VCaP (cell line): ENCODE results near the gene ITGAD.

ENCODE experiments used
- H3K27ac ChIP-seq: fragments of 450-650 bp; 2 replicates; pipeline ENCODE4 v1.5.1; 2017
- TF ChIP-seq, protein P1 (sequence below): fragments of 450-650 bp; conservative IDR thresholded peaks from 2 replicates; pipeline ENCODE4 v1.5.1; 2017; ENCODE audit warnings: mild to moderate bottlenecking, moderate library complexity

The ITGAD gene

DNA sequence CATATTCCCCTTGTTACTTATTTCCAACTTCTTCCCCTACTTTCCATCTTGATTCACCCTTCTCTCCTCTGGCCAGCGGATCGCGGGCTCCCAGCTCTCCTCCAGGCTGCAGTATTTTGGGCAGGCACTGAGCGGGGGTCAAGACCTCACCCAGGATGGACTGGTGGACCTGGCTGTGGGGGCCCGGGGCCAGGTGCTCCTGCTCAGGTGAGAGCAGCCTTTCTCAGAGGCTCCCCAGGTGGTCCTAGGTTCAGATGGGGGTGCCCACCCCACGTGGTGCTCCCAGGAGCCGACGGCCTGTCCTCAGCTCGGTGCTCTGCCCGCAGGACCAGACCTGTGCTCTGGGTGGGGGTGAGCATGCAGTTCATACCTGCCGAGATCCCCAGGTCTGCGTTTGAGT, 22.1 kb upstream of the ITGAD start:
- TF ChIP-seq, protein P1, sequence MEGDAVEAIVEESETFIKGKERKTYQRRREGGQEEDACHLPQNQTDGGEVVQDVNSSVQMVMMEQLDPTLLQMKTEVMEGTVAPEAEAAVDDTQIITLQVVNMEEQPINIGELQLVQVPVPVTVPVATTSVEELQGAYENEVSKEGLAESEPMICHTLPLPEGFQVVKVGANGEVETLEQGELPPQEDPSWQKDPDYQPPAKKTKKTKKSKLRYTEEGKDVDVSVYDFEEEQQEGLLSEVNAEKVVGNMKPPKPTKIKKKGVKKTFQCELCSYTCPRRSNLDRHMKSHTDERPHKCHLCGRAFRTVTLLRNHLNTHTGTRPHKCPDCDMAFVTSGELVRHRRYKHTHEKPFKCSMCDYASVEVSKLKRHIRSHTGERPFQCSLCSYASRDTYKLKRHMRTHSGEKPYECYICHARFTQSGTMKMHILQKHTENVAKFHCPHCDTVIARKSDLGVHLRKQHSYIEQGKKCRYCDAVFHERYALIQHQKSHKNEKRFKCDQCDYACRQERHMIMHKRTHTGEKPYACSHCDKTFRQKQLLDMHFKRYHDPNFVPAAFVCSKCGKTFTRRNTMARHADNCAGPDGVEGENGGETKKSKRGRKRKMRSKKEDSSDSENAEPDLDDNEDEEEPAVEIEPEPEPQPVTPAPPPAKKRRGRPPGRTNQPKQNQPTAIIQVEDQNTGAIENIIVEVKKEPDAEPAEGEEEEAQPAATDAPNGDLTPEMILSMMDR = no peak
- H3K27ac ChIP-seq = no peak overlapping the region

DNA sequence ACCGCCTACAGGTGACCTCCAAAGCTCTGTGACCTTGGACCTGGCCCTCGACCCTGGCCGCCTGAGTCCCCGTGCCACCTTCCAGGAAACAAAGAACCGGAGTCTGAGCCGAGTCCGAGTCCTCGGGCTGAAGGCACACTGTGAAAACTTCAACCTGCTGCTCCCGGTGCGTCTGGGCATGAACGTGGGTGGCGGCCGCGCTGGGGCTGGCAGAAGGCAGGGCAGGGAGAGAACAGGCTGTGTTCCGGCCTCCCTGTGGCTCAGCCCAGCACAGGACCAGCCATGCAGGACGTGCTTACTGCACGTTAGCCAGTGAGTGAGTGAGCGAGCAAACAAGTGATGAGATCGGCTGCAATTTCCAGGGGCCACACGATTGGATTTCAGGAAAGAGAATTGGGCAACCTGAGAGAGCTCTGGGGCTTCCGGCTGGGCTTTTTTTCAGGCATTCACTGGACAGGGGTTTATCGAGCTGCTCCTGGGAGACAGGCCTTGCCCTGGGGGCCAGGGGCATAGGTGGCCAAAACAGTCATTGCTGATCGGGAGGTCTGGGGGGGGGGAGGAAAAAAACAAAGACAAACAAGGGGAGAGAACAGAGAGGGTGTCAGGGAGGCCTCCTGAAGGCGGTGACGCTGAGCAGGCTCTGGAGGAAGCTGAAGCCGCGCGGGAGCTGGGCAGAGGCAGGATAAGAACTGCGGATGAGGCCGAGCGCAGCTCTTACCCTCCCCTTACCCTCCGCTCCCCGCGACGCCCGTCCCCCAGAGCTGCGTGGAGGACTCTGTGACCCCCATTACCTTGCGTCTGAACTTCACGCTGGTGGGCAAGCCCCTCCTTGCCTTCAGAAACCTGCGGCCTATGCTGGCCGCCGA, 21.3 kb upstream of the ITGAD start:
- TF ChIP-seq, protein P1 = no peak

DNA sequence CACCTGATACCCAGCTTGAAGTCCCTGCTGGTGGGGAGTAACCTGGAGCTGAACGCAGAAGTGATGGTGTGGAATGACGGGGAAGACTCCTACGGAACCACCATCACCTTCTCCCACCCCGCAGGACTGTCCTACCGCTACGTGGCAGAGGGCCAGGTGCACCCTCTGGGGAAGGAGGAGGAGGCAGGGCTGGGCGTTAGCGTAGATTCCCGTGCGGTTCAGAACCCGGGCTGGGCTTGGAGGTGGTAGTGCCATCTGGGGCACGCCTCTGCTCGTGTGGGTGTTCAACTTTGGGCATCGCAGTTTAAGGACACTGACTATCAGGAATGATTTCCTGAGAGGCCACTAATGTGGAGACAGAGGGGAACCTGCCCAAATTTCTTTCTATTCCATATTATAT, 19.9 kb upstream of the ITGAD start:
- TF ChIP-seq, protein P1 = no peak
- no peak overlapping the region for H3K27ac ChIP-seq

More for the DNA sequence above, 21.3 kb upstream of the ITGAD start:
- H3K27ac ChIP-seq = no peak overlapping the region

DNA sequence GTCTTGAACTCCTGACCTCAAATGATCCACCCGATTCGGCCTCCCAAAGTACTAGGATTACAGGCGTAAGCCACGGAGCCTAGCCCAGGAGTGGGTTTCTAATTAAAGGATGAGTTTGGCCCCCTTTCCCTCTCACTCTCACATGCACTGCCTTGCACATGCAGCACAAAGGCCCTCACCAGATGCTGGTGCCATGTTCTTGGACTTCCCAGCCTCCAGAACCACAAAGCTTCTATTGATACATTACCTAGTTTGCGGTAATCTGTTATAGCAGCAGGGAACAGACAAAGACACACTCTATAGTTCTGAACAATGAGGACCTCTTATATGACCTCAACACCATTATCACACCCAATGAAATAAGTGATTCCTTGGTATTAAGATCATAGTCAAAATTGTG, 17.9 kb upstream of the ITGAD start:
- no peak overlapping the region for H3K27ac ChIP-seq
- TF ChIP-seq, protein P1 = no peak

DNA sequence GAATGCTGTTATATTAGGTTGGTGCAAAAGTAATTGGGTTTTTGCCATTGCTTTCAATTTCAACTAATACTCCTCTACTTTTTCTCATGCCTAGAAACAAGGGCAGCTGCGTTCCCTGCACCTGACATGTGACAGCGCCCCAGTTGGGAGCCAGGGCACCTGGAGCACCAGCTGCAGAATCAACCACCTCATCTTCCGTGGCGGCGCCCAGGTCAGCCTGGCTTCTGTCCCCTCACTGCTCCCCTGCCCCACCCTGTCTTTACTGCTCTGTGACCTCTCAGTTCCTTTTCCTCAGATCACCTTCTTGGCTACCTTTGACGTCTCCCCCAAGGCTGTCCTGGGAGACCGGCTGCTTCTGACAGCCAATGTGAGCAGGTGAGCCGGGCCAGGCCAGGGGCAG, 16.4 kb upstream of the ITGAD start:
- H3K27ac ChIP-seq = no peak overlapping the region
- TF ChIP-seq, protein P1 = no peak

DNA sequence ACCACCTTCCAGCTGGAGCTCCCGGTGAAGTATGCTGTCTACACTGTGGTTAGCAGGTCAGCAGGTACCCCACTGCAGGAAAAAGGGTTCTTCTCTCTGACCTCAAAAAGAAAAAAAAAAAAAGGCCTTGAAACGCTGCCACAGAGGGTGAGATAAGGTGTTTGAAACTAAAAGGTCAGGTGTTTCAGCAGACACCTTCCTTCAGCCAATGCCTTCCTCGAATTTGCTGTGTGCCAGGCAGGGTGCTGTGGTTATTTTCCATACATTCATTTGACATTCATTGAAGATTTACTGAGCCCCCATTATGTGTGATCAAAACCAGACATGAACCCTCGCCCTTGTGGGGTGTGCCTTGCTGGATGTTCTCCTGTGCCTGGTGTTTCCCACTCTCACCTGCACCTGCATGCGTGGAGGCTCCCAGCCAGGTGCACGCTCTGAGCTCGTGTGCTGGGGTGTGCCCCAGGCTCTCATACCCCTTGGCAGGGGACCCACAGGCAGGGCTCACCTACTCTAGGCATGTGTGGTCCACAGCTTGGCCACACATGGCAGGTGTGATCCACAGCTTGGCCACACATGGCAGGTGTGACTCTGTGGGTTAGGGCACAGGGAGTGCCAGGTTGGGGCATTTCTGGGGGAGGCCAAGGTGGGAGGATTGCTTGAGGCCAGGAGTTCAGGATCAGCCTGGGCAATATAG, 15.8 kb upstream of the ITGAD start:
- TF ChIP-seq, protein P1 = no peak
- no peak overlapping the region for H3K27ac ChIP-seq

DNA sequence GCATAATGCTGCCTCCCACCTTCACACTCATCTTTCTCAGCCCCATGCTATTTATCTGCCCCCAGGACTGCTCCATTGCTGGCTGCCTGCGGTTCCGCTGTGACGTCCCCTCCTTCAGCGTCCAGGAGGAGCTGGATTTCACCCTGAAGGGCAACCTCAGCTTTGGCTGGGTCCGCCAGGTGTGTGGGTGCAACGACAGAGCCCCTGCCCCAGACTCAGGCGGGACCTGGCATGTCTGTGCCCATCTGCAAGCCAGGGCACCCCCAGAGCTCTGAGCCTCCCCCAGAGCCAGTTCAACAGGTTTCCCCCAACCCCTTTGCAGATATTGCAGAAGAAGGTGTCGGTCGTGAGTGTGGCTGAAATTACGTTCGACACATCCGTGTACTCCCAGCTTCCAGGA, 12.9 kb upstream of the ITGAD start:
- H3K27ac ChIP-seq = no peak overlapping the region
- TF ChIP-seq, protein P1 = no peak
